ENCODE measurements around the gene HAPLN2. TPM values are rescaled to one million over a fixed set of nuclear protein-coding genes. Genes with fewer than 3 reads are reported as not detected.
A peak's percentile ranks its signal among the peaks of the same experiment; 100 is the strongest.

HAPLN2 gene
- total RNA-seq, 1 experiment from 2014 or later = 1.2 TPM

DNA sequence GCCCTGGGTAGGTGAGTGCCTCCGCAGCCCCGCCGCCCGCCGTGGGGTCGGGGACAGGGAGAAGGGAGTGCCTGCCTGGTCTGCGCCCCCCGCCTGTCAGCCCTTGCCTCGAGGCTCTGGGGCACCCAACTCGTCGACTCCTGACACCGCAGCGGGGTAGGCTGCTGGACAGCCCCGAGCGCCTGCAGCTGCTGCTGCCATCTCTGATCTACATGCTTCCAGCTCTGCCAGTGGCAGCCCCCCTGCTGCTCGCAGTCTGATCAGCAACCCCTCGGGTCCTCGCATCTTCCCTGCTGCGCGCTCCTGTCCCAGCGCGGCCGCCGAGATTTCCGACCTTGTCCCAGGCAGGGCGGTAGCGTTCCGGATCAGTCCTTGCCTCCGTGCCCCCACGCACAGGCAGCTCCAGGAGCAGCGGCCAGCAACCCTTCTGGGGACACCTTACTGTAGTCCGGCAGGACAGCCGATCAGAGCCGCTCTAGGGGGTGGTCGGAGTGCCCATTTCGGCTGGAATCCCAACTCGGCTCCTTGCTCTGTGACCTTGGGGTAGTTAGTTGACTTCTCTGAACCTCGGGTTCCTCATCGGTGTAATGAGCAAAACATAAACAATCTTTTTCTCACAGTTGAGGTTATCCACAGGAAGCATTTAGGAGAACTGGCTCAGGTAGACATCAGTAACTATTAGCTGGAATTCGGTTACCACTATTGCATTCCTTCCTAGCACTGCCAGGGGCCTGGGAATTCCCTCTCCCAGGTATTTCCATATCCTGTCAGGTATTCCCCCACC, 23.2 kb downstream of the HAPLN2 start:
- ChIA-PET CTCF (interaction anchor here (0.6 to 12.1 kb wide), 19 partner anchors 12 to 268 kb away, joined by 3 to 180 read pairs (median 7); partner anchors contain the start of genes CRABP2, HAPLN2 and NES), POLR2A (interaction anchor here (0.7 to 2.7 kb wide), 5 partner anchors 17 to 50 kb away, joined by 3 to 8 read pairs (median 4); no protein-coding TSS in a partner anchor)
- Mint-ChIP-seq H3K4me3 (peak overlapping the region; percentile 70), H3K36me3 (no peaks in the 10 kb centered on the region), H3K27me3 (ENCODE audit: low read depth) (peaks cover 98% of the 10 kb centered on the region), H3K4me1 (peaks cover 29% of the 10 kb centered on the region), H3K27ac (no peak overlapping the region), H3K9me3 (no peaks in the 10 kb centered on the region)
- peak; percentile 70 for TF ChIP-seq ZNF423 (CRISPR knock-in tag; IDR thresholded peaks at IDR 0.05)
- TF ChIP-seq CREB1 (CRISPR knock-in tag; IDR thresholded peaks at IDR 0.05) = no peak
- TF ChIP-seq, protein P1, sequence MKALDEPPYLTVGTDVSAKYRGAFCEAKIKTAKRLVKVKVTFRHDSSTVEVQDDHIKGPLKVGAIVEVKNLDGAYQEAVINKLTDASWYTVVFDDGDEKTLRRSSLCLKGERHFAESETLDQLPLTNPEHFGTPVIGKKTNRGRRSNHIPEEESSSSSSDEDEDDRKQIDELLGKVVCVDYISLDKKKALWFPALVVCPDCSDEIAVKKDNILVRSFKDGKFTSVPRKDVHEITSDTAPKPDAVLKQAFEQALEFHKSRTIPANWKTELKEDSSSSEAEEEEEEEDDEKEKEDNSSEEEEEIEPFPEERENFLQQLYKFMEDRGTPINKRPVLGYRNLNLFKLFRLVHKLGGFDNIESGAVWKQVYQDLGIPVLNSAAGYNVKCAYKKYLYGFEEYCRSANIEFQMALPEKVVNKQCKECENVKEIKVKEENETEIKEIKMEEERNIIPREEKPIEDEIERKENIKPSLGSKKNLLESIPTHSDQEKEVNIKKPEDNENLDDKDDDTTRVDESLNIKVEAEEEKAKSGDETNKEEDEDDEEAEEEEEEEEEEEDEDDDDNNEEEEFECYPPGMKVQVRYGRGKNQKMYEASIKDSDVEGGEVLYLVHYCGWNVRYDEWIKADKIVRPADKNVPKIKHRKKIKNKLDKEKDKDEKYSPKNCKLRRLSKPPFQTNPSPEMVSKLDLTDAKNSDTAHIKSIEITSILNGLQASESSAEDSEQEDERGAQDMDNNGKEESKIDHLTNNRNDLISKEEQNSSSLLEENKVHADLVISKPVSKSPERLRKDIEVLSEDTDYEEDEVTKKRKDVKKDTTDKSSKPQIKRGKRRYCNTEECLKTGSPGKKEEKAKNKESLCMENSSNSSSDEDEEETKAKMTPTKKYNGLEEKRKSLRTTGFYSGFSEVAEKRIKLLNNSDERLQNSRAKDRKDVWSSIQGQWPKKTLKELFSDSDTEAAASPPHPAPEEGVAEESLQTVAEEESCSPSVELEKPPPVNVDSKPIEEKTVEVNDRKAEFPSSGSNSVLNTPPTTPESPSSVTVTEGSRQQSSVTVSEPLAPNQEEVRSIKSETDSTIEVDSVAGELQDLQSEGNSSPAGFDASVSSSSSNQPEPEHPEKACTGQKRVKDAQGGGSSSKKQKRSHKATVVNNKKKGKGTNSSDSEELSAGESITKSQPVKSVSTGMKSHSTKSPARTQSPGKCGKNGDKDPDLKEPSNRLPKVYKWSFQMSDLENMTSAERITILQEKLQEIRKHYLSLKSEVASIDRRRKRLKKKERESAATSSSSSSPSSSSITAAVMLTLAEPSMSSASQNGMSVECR (CRISPR knock-in tag; IDR thresholded peaks at IDR 0.05; ENCODE audit: borderline replicate concordance) = 0 out of 2 replicates have a peak, but pooled peaks have one; percentile 37
- TF ChIP-seq TP53 (CRISPR knock-in tag; IDR thresholded peaks at IDR 0.05) = no peak
- no peak for TF ChIP-seq MXD4 (CRISPR knock-in tag; IDR thresholded peaks at IDR 0.05; ENCODE audit: borderline replicate concordance)
- TF ChIP-seq PRRX2 (CRISPR knock-in tag; IDR thresholded peaks at IDR 0.05) = no peak
- no peak for TF ChIP-seq NFATC4 (CRISPR knock-in tag; IDR thresholded peaks at IDR 0.05)
- no peak for TF ChIP-seq TEAD1 (CRISPR knock-in tag; IDR thresholded peaks at IDR 0.05)
- TF ChIP-seq, protein P2, sequence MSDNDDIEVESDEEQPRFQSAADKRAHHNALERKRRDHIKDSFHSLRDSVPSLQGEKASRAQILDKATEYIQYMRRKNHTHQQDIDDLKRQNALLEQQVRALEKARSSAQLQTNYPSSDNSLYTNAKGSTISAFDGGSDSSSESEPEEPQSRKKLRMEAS (CRISPR knock-in tag; IDR thresholded peaks at IDR 0.05) = peak; percentile 49; the same call in 1 of the 2 replicates
- no peak for DNase-seq (ENCODE audit: low spot score)
- peak; percentile 33 for ATAC-seq

DNA sequence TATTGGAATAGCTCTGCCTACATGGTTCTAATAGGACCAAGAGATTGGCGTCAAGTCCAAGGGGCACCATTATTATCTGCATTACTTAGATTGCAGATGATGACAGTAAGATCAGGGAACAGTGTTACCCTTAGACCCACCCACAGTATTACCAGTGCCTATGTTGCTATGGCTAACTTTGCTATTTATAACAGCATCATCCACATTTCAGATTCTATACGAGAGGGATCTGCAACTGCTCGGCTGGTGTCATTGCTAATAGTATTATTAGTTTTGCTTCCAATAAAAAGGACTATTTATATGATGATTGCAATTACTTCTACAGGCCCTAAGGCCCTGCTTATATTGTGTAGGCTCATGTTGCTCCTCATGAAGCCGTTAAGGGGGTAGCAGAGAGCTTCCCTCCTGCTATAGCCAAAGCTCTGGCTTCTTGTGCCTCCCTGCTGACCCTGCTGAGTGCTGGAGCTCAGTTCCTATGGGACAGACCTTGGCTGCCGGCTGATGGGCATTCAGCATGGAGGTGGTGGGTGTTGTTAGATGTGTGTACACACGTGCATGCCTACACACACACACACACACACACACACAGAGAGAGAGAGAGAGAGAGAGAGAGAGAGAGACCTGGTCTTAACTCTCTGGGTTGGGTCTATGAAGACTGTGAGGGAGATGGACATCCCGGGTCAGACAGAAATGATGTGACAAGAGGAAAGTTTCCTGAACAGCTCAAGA, 24.0 kb downstream of the HAPLN2 start:
- H3K9me3 Mint-ChIP-seq = no peaks in the 10 kb centered on the region
- ATAC-seq (no peak), DNase-seq (ENCODE audit: low spot score) (no peak)
- TF ChIP-seq ZNF416 (CRISPR knock-in tag; IDR thresholded peaks at IDR 0.05) (no peak), EMX1 (CRISPR knock-in tag; IDR thresholded peaks at IDR 0.05) (no peak), NR1H2 (CRISPR knock-in tag; IDR thresholded peaks at IDR 0.05) (no peak), FOXJ3 (CRISPR knock-in tag; IDR thresholded peaks at IDR 0.05; ENCODE audit: borderline replicate concordance) (no peak), USF2 (CRISPR knock-in tag; IDR thresholded peaks at IDR 0.05) (no peak), ZNF671 (CRISPR knock-in tag; IDR thresholded peaks at IDR 0.05) (no peak), HMGA2 (CRISPR knock-in tag; IDR thresholded peaks at IDR 0.05) (no peak), ZNF281 (CRISPR knock-in tag; IDR thresholded peaks at IDR 0.05) (no peak), PREB (CRISPR knock-in tag; IDR thresholded peaks at IDR 0.05; ENCODE audit: borderline replicate concordance) (no peak), ELF4 (CRISPR knock-in tag; IDR thresholded peaks at IDR 0.05; ENCODE audit: low read depth) (no peak)
- TF ChIP-seq, protein P1 (CRISPR knock-in tag; IDR thresholded peaks at IDR 0.05; ENCODE audit: borderline replicate concordance) = no peak

More for the DNA sequence above, 24.0 kb downstream of the HAPLN2 start:
- Mint-ChIP-seq H3K27ac (no peak overlapping the region), H3K27me3 (ENCODE audit: low read depth) (peaks cover 100% of the 10 kb centered on the region), H3K4me3 (peak overlapping the region; percentile 70), H3K4me1 (peaks cover 29% of the 10 kb centered on the region), H3K36me3 (no peaks in the 10 kb centered on the region)
- ChIA-PET POLR2A (interaction anchor here (1.2 to 2.7 kb wide), 3 partner anchors 13 to 30 kb away, joined by 3 to 8 read pairs (median 7); no protein-coding TSS in a partner anchor), CTCF (interaction anchor here (1.2 to 12.1 kb wide), 16 partner anchors 12 to 267 kb away, joined by 3 to 180 read pairs (median 8); partner anchors contain the start of genes HAPLN2 and NES)
